Ecto neural progenitor cell (in vitro differentiated cells): ENCODE data around the gene NLRC5.
"Not testable (repeated sequence)": the region's sequence is repeated elsewhere in the genome, so short reads cannot be mapped to it uniquely, and the experiment has no call there.

ENCODE experiments used
- DNase-seq: peaks from one replicate; pipeline ENCODE4 v3.0.0-alpha.2; 2018; ENCODE audit warnings: low spot score

Gene NLRC5

GRCh38 chr16:57100445-57100844 is 111.1 kb downstream of the NLRC5 start:
- no peak for DNase-seq

GRCh38 chr16:57102888-57103851 is 113.8 kb downstream of the NLRC5 start:
- DNase-seq: no peak

- DNase-seq: no peak
Observed at GRCh38 chr16:57104706-57105105, 115.3 kb downstream of the NLRC5 start.

- no peak for DNase-seq
Observed at GRCh38 chr16:57105184-57105583, 115.8 kb downstream of the NLRC5 start.

GRCh38 chr16:57106767-57107166 is 117.4 kb downstream of the NLRC5 start:
- DNase-seq: no peak

- DNase-seq: no peak
Observed at GRCh38 chr16:57107321-57107922, 118.1 kb downstream of the NLRC5 start.

- DNase-seq: no peak
Observed at GRCh38 chr16:57108432-57108831, 119.1 kb downstream of the NLRC5 start.

- DNase-seq: not testable (repeated sequence)
Observed at GRCh38 chr16:57109259-57110105, 120.1 kb downstream of the NLRC5 start.

- no peak for DNase-seq
Observed at GRCh38 chr16:57110937-57111336, 121.6 kb downstream of the NLRC5 start.

GRCh38 chr16:57111420-57111819 is 122.1 kb downstream of the NLRC5 start:
- DNase-seq: no peak

GRCh38 chr16:57112403-57113041 is 123.2 kb downstream of the NLRC5 start:
- no peak for DNase-seq

- no peak for DNase-seq
Observed at GRCh38 chr16:57113042-57113453, 123.7 kb downstream of the NLRC5 start.

GRCh38 chr16:57113664-57114063 is 124.3 kb downstream of the NLRC5 start:
- no peak for DNase-seq

- DNase-seq: no peak
Observed at GRCh38 chr16:57115168-57115513, 125.8 kb downstream of the NLRC5 start.

- DNase-seq: peak; percentile 80
Observed at GRCh38 chr16:57115514-57116182, 126.3 kb downstream of the NLRC5 start.

- no peak for DNase-seq
Observed at GRCh38 chr16:57118461-57119084, 129.2 kb downstream of the NLRC5 start.

- no peak for DNase-seq
Observed at GRCh38 chr16:57123216-57123973, 134.0 kb downstream of the NLRC5 start.

- DNase-seq: no peak
Observed at GRCh38 chr16:57123974-57124674, 134.8 kb downstream of the NLRC5 start.

GRCh38 chr16:57125376-57125775 is 136.0 kb downstream of the NLRC5 start:
- no peak for DNase-seq

- no peak for DNase-seq
Observed at GRCh38 chr16:57125969-57126368, 136.6 kb downstream of the NLRC5 start.
